GF-D8 (cell line): ENCODE data around the gene PSKH1.
"Not testable (repeated sequence)": the region's sequence is repeated elsewhere in the genome, so short reads cannot be mapped to it uniquely, and the experiment has no call there.

Source experiments
- DNase-seq: peaks from one replicate; lab custom pipeline; 2025; lab: John Stamatoyannopoulos, UW

PSKH1 gene

GRCh38 chr16:67892899-67893742, at the start of gene PSKH1:
TSS of gene PSKH1 (plus strand) at chr16:67893254. CDS start at chr16:67908750, 15,496 bp downstream.
- peak; percentile 88 for DNase-seq

GRCh38 chr16:67843343-67843765, 49.7 kb upstream of the PSKH1 start:
- no peak for DNase-seq

- no peak for DNase-seq
These were observed 48.6 kb upstream of the PSKH1 start for GRCh38 chr16:67844497-67844896.

- DNase-seq = no peak
These were observed 47.6 kb upstream of the PSKH1 start for GRCh38 chr16:67845291-67846062.

- no peak for DNase-seq
These were observed 47.1 kb upstream of the PSKH1 start for GRCh38 chr16:67846063-67846319.

- DNase-seq = peak; percentile 90
These were observed 46.6 kb upstream of the PSKH1 start, which contains the start of gene NUTF2 for GRCh38 chr16:67846320-67847063. TSS of gene NUTF2 (plus strand) at chr16:67846933. CDS start at chr16:67865131, 18,198 bp downstream.

GRCh38 chr16:67847064-67847861, 45.8 kb upstream of the PSKH1 start, which contains the start of gene CENPT:
TSS of gene CENPT (minus strand) at chr16:67847693. CDS start at chr16:67833859, 13,834 bp downstream.
- no peak for DNase-seq

GRCh38 chr16:67848118-67848517, 44.9 kb upstream of the PSKH1 start:
- no peak for DNase-seq

- no peak for DNase-seq
These were observed 39.4 kb upstream of the PSKH1 start for GRCh38 chr16:67853670-67854069.

GRCh38 chr16:67855789-67856188, 37.3 kb upstream of the PSKH1 start:
- DNase-seq = no peak

- no peak for DNase-seq
These were observed 36.0 kb upstream of the PSKH1 start for GRCh38 chr16:67856927-67857546.

GRCh38 chr16:67857547-67858233, 35.4 kb upstream of the PSKH1 start:
- no peak for DNase-seq

GRCh38 chr16:67858500-67858899, 34.6 kb upstream of the PSKH1 start:
- no peak for DNase-seq

GRCh38 chr16:67860589-67861398, 32.3 kb upstream of the PSKH1 start:
- no peak for DNase-seq

GRCh38 chr16:67861877-67862276, 31.2 kb upstream of the PSKH1 start:
- DNase-seq = no peak

GRCh38 chr16:67862623-67863583, 30.2 kb upstream of the PSKH1 start:
- DNase-seq = no peak

- not testable (repeated sequence) for DNase-seq
These were observed 29.0 kb upstream of the PSKH1 start for GRCh38 chr16:67864044-67864443.

GRCh38 chr16:67864594-67864993, 28.5 kb upstream of the PSKH1 start:
- no peak for DNase-seq
